K562 (cell line): ENCODE measurements around the gene OR11A1. TPM values are rescaled to one million over a fixed set of nuclear protein-coding genes. Genes with fewer than 3 reads are reported as not detected.
A peak's percentile ranks its signal among the peaks of the same experiment; 100 is the strongest.

ENCODE experiments used
- DPF2 ChIP-seq: fragments of 450-650 bp; IDR thresholded peaks from 2 replicates; pipeline ENCODE4 v1.6.1; 2016
- ETV5 ChIP-seq: sonication (generic); formaldehyde crosslinking; IDR thresholded peaks from 2 replicates; pipeline ENCODE4 v1.4.0; 2020; ENCODE audit warnings: low read depth, mild to moderate bottlenecking, missing genetic modification reagents
- FOXM1 ChIP-seq, 2 experiments: fragments of 450-650 bp in 1 of 2; sonication (generic) in 1 of 2; formaldehyde crosslinking in 1 of 2; IDR thresholded peaks; 2 replicates each; pipeline versions ENCODE4 v1.6.1 to v1.9.0; 2017 to 2022; ENCODE audit warnings: low read depth in 2 of 2, mild to moderate bottlenecking in 2 of 2, missing genetic modification reagents in 1 of 2, moderate library complexity in 1 of 2
- FOXO4 ChIP-seq: fragments of 450-650 bp; formaldehyde crosslinking; IDR thresholded peaks from 2 replicates; pipeline ENCODE4 v1.4.0; 2020; ENCODE audit warnings: mild to moderate bottlenecking, moderate library complexity
- GABPA ChIP-seq: fragments of 200-800 bp; sonication (Bioruptor generic); conservative IDR thresholded peaks from 2 replicates; pipeline ENCODE4 v1.6.1; 2016; ENCODE audit warnings: low read depth, missing genetic modification characterization, missing compliant biosample characterization
- GABPB2 ChIP-seq: fragments of 250-450 bp; sonication (Bioruptor Pico); conservative IDR thresholded peaks from 2 replicates; pipeline ENCODE4 v1.5.1; 2021; ENCODE audit warnings: mild to moderate bottlenecking
- KHSRP ChIP-seq: fragments of 450-650 bp; IDR thresholded peaks from 2 replicates; pipeline ENCODE4 v1.6.1; 2017
- MAFF ChIP-seq: IDR thresholded peaks from 2 replicates; pipeline ENCODE4 v1.6.1; 2012; ENCODE audit warnings: low read length, improper control_type of control experiment
- NCOR1 ChIP-seq: fragments of 450-650 bp; IDR thresholded peaks from 2 replicates; pipeline ENCODE4 v1.6.1; 2016; ENCODE audit warnings: mild to moderate bottlenecking, moderate library complexity
- NEUROD1 ChIP-seq: fragments of 150-350 bp; IDR thresholded peaks from 2 replicates; pipeline ENCODE4 v1.6.1; 2014; ENCODE audit warnings: borderline replicate concordance, low read length, low read depth; ENCODE audit not compliant: partially characterized antibody
- NR2C1 ChIP-seq, 2 experiments: fragments of 450-650 bp; IDR thresholded peaks; 2 replicates each; pipeline ENCODE4 v1.6.1; 2017; ENCODE audit warnings: mild to moderate bottlenecking in 2 of 2, antibody characterized with exemption in 1 of 2, inconsistent platforms in 1 of 2, missing compliant biosample characterization in 1 of 2, missing genetic modification characterization in 1 of 2
- POLR3G ChIP-seq: IDR thresholded peaks from 2 replicates; pipeline ENCODE4 v1.6.1; 2011; ENCODE audit not compliant: insufficient read length, insufficient replicate concordance; ENCODE audit errors: extremely low read depth
- PRPF4 ChIP-seq: fragments of 200-400 bp; formaldehyde crosslinking; IDR thresholded peaks from one replicate; pipeline ENCODE4 v1.6.1; 2017; ENCODE audit warnings: low read length, low read depth, mild to moderate bottlenecking; ENCODE audit not compliant: insufficient read depth, poor library complexity, severe bottlenecking
- RAD21 ChIP-seq, 2 experiments: fragments of 250-450 bp in 1 of 2; fragments of 450-650 bp in 1 of 2; sonication (Bioruptor Pico) in 1 of 2; formaldehyde crosslinking in 1 of 2; IDR thresholded peaks in 1 of 2; conservative IDR thresholded peaks in 1 of 2; 2 replicates each; pipeline versions ENCODE4 v1.4.0 to v1.8.0; 2020 to 2022; ENCODE audit warnings: mild to moderate bottlenecking in 2 of 2, moderate library complexity in 1 of 2
- RB1 ChIP-seq: fragments of 450-650 bp; IDR thresholded peaks from 2 replicates; pipeline ENCODE4 v1.6.1; 2017; ENCODE audit warnings: low read depth, mild to moderate bottlenecking
- SETDB1 ChIP-seq: IDR thresholded peaks from one replicate; pipeline ENCODE4 v1.6.1; 2012; ENCODE audit warnings: low read length, control low read depth, inconsistent platforms
- U2AF1 ChIP-seq: fragments of 200-400 bp; formaldehyde crosslinking; optimal IDR thresholded peaks from 2 replicates; pipeline ENCODE3; 2017; ENCODE audit warnings: mild to moderate bottlenecking, low read depth, low read length, moderate library complexity
- VEZF1 ChIP-seq: fragments of 200-800 bp; sonication (Bioruptor generic); IDR thresholded peaks from 2 replicates; pipeline ENCODE4 v1.6.1; 2017; ENCODE audit warnings: missing genetic modification characterization, missing compliant biosample characterization
- ZNF232 ChIP-seq: sonication (generic); formaldehyde crosslinking; IDR thresholded peaks from 2 replicates; pipeline ENCODE4 v1.8.0; 2022; ENCODE audit warnings: mild to moderate bottlenecking, missing genetic modification reagents
- ZNF431 ChIP-seq: sonication (generic); formaldehyde crosslinking; IDR thresholded peaks from 2 replicates; pipeline ENCODE4 v1.8.0; 2022; ENCODE audit warnings: mild to moderate bottlenecking, missing genetic modification reagents
- ZNF445 ChIP-seq: fragments of 250-450 bp; sonication (Bioruptor Pico); IDR thresholded peaks from 2 replicates; pipeline ENCODE4 v1.4.0; 2020; ENCODE audit warnings: low read depth, mild to moderate bottlenecking, moderate library complexity
- ZNF584 ChIP-seq: fragments of 200-800 bp; sonication (Bioruptor generic); IDR thresholded peaks from 2 replicates; pipeline ENCODE4 v1.6.1; 2016; ENCODE audit warnings: low read depth, mild to moderate bottlenecking, missing genetic modification characterization, missing compliant biosample characterization
- ZNF639 ChIP-seq, 2 experiments: fragments of 200-800 bp in 1 of 2; sonication (Bioruptor generic) in 1 of 2; sonication (generic) in 1 of 2; formaldehyde crosslinking in 1 of 2; IDR thresholded peaks in 1 of 2; conservative IDR thresholded peaks in 1 of 2; 2 replicates each; pipeline versions ENCODE4 v1.5.0 to v1.6.1; 2016 to 2020; ENCODE audit warnings: missing compliant biosample characterization in 1 of 2, missing genetic modification characterization in 1 of 2, missing genetic modification reagents in 1 of 2
- polyA plus RNA-seq, 8 experiments: library from polyadenylated mRNA; depleted of rRNA in 4 of 8; stranded (reverse) in 5 of 8; unstranded in 3 of 8; fragments of >200 nt; fragmentation: Nextera tagmentation in 2 of 8; fragmentation: Illumina TruSeq in 1 of 8; extraction: Ambion mirVana in 2 of 8; extraction: Trizol in 1 of 8; gene quantifications; 2 replicates each; pipeline versions ENCODE4 v1.2.1 to v1.2.3, GENCODE V29; 2011 to 2014; ENCODE audit warnings: inconsistent platforms in 1 of 8, missing spikeins in 1 of 8
- total RNA-seq, 7 experiments: library from RNA; depleted of rRNA in 6 of 7; stranded (reverse); fragments of >200 nt in 6 of 7; fragmentation: Illumina TruSeq in 2 of 7; extraction: Trizol in 2 of 7; gene quantifications; 2 replicates each; pipeline versions ENCODE4 v1.2.1 to v1.2.3, GENCODE V29; 2011 to 2021; ENCODE audit warnings: low replicate concordance in 1 of 7

The OR11A1 gene
- total and polyA plus RNA-seq, 9 of the 15 experiments (the other 6 are each of a cell fraction or from before 2014, with no cell fraction given): not detected

GRCh38 chr6:29490552-29490951 lies 33.7 kb upstream of the OR11A1 start (continued):
- TF ChIP-seq NCOR1 (peak; percentile 38; the same call in 1 of the 2 replicates), POLR3G (no peak), RB1 (no peak), U2AF1 (no peak), PRPF4 (no peak), RAD21 (CRISPR knock-in tag; conservative IDR thresholded peaks at IDR 0.05 in 1 of 2, IDR thresholded peaks at IDR 0.05 in 1 of 2) (peak in 1 of 2 experiments; percentile 26; a peak in 2 of 4 replicates), ETV5 (no peak), ZNF431 (CRISPR knock-in tag) (no peak), FOXO4 (no peak), DPF2 (peak; percentile 39; the same call in 1 of the 2 replicates), ZNF232 (CRISPR knock-in tag) (no peak), NR2C1 (IDR thresholded peaks at IDR 0.05) (no peak), NR2C1 (tag; IDR thresholded peaks at IDR 0.05) (no peak), KHSRP (no peak), ZNF639 (CRISPR knock-in tag; conservative IDR thresholded peaks at IDR 0.05 in 1 of 2, IDR thresholded peaks at IDR 0.05 in 1 of 2) (0 out of 4 replicates have a peak, but pooled peaks of 1 of the 2 experiments have one; percentile 66), NEUROD1 (no peak), MAFF (no peak), ZNF584 (peak; percentile 67; the same call in 1 of the 2 replicates), ZNF445 (CRISPR knock-in tag) (no peak), SETDB1 (no peak), FOXM1 (IDR thresholded peaks at IDR 0.05; ENCODE audit: low read depth) (peak; percentile 37; the same call in 1 of the 2 replicates), FOXM1 (CRISPR knock-in tag; IDR thresholded peaks at IDR 0.05; ENCODE audit: low read depth) (no peak), GABPB2 (CRISPR knock-in tag) (no peak), VEZF1 (CRISPR knock-in tag) (peak; percentile 77), GABPA (tag) (no peak)
